DMS 273 treated with DMSO at 0.1 percent for 48 hours (cell line): Measurements from ENCODE around the gene YES1.
A peak's percentile ranks its signal among the peaks of the same experiment; 100 is the strongest.
"Not testable (repeated sequence)": the region's sequence is repeated elsewhere in the genome, so short reads cannot be mapped to it uniquely, and the experiment has no call there.

ENCODE experiments used
- DNase-seq: peaks from one replicate; lab custom pipeline; 2025; lab: John Stamatoyannopoulos, UW

Gene YES1

GRCh38 chr18:820591-821165 is 8.6 kb upstream of the YES1 start:
- DNase-seq = no peak

- no peak for DNase-seq
Observed at GRCh38 chr18:816869-817268, 4.8 kb upstream of the YES1 start.

- no peak for DNase-seq
Observed at GRCh38 chr18:816088-816653, 4.1 kb upstream of the YES1 start.

- DNase-seq = no peak
Observed at GRCh38 chr18:815353-815752, 3.3 kb upstream of the YES1 start.

- no peak for DNase-seq
Observed at GRCh38 chr18:814300-815084, 2.5 kb upstream of the YES1 start.

GRCh38 chr18:813172-814071 is 1.4 kb upstream of the YES1 start:
- no peak for DNase-seq

- peak; percentile 26 for DNase-seq
Observed at GRCh38 chr18:812376-813171, 532 bp upstream of the YES1 start.

GRCh38 chr18:811182-811891 is 705 bp downstream of the YES1 start:
- DNase-seq = no peak

- no peak for DNase-seq
Observed at GRCh38 chr18:809985-810642, 1.9 kb downstream of the YES1 start.

- DNase-seq = not testable (repeated sequence)
Observed at GRCh38 chr18:809228-809627, 2.8 kb downstream of the YES1 start.

GRCh38 chr18:808502-808901 is 3.5 kb downstream of the YES1 start:
- DNase-seq = no peak

GRCh38 chr18:808086-808485 is 4.0 kb downstream of the YES1 start:
- no peak for DNase-seq

- DNase-seq = no peak
Observed at GRCh38 chr18:805755-806110, 6.3 kb downstream of the YES1 start.

GRCh38 chr18:805008-805754 is 6.9 kb downstream of the YES1 start:
- DNase-seq = no peak

- DNase-seq = no peak
Observed at GRCh38 chr18:801137-801536, 10.9 kb downstream of the YES1 start.

GRCh38 chr18:799943-800342 is 12.1 kb downstream of the YES1 start:
- DNase-seq = no peak

GRCh38 chr18:795383-795782 is 16.7 kb downstream of the YES1 start:
- DNase-seq = not testable (repeated sequence)

GRCh38 chr18:789397-789796 is 22.6 kb downstream of the YES1 start:
- DNase-seq = no peak

- DNase-seq = no peak
Observed at GRCh38 chr18:785242-785641, 26.8 kb downstream of the YES1 start.
